PC-3 (cell line): ENCODE measurements around the gene SRGAP1. TPM values are rescaled to one million over a fixed set of nuclear protein-coding genes. Genes with fewer than 3 reads are reported as not detected.
A peak's percentile ranks its signal among the peaks of the same experiment; 100 is the strongest.

Source experiments
- ATAC-seq: fragments of 200-7000 bp; cut with Tn5 transposase; 2 replicates; pipeline ENCODE4 v1.9.1; 2020; ENCODE audit warnings: mild to moderate bottlenecking, moderate library complexity
- BruUV-seq: library from RNA; stranded (reverse); fragments of 400-500 nt; replicated peaks from 2 replicates; lab custom pipeline; 2021; lab: Mats Ljungman, UMichigan
- CTCF ChIA-PET: fragments of 300-600 bp; sonication (Branson Sonifier 250); formaldehyde crosslinking; loops from one replicate; lab custom pipeline; 2022; ENCODE audit warnings: antibody characterized with exemption; lab: Charles Lee
- POLR2A ChIA-PET: fragments of 300-600 bp; sonication (Branson Sonifier 250); formaldehyde crosslinking; loops from one replicate; lab custom pipeline; 2022; ENCODE audit warnings: antibody characterized with exemption; ENCODE audit not compliant: unreplicated experiment; lab: Charles Lee
- DNase-seq: peaks from one replicate; pipeline ENCODE4 v3.0.0-alpha.2; 2015
- H2AFZ ChIP-seq: fragments of 300-600 bp; sonication (generic); 2 replicates; pipeline ENCODE4 v1.6.0; 2016; ENCODE audit warnings: antibody characterized with exemption, low read length
- H3F3A ChIP-seq: fragments of 300-600 bp; sonication (generic); one replicate; pipeline ENCODE4 v1.6.0; 2017; ENCODE audit warnings: antibody characterized with exemption, low read length, control low read depth, mild to moderate bottlenecking; ENCODE audit not compliant: unreplicated experiment
- H3K27ac ChIP-seq: fragments of 300-600 bp; sonication (generic); 2 replicates; pipeline ENCODE4 v1.5.1; 2016; ENCODE audit warnings: mild to moderate bottlenecking, low read length
- H3K27me3 ChIP-seq: fragments of 300-600 bp; sonication (generic); 2 replicates; pipeline ENCODE4 v1.6.1; 2016; ENCODE audit warnings: low read length, mixed read lengths
- H3K36me3 ChIP-seq: fragments of 300-600 bp; sonication (generic); 2 replicates; pipeline ENCODE4 v1.6.1; 2016; ENCODE audit warnings: low read depth, mixed run types, low read length, mixed read lengths
- H3K4me1 ChIP-seq: fragments of 300-600 bp; sonication (generic); 2 replicates; pipeline ENCODE4 v1.5.1; 2016; ENCODE audit warnings: low read length; ENCODE audit not compliant: insufficient read depth
- H3K4me2 ChIP-seq: fragments of 300-600 bp; sonication (generic); 2 replicates; pipeline ENCODE4 v1.6.0; 2016; ENCODE audit warnings: low read length
- H3K4me3 ChIP-seq: fragments of 300-600 bp; sonication (generic); 2 replicates; pipeline ENCODE4 v1.5.1; 2016; ENCODE audit warnings: mild to moderate bottlenecking, low read length, mixed read lengths
- H3K79me2 ChIP-seq: fragments of 300-600 bp; sonication (generic); 2 replicates; pipeline ENCODE4 v1.6.1; 2017; ENCODE audit warnings: low read length, mixed read lengths
- H3K9ac ChIP-seq: fragments of 300-600 bp; sonication (generic); 2 replicates; pipeline ENCODE4 v1.6.0; 2016; ENCODE audit warnings: mild to moderate bottlenecking, low read length
- H3K9me2 ChIP-seq: fragments of 300-600 bp; sonication (generic); replicated peaks from 2 replicates; pipeline ENCODE4 v1.6.1; 2016; ENCODE audit warnings: mixed run types, low read length, mixed read lengths
- H3K9me3 ChIP-seq: fragments of 300-600 bp; sonication (generic); 2 replicates; pipeline ENCODE4 v1.6.1; 2016; ENCODE audit warnings: low read length, mixed read lengths
- H4K20me1 ChIP-seq: fragments of 300-600 bp; sonication (generic); 2 replicates; pipeline ENCODE4 v1.6.1; 2016; ENCODE audit warnings: low read length, mixed read lengths
- CTCF ChIP-seq: fragments of 300-600 bp; sonication (generic); conservative IDR thresholded peaks from 2 replicates; pipeline ENCODE4 v1.5.1; 2017; ENCODE audit warnings: antibody characterized with exemption, low read depth, mild to moderate bottlenecking, low read length
- EZH2 ChIP-seq: fragments of 300-600 bp; sonication (generic); IDR thresholded peaks from one replicate; pipeline ENCODE4 v1.6.1; 2017; ENCODE audit warnings: antibody characterized with exemption, mild to moderate bottlenecking, low read length; ENCODE audit not compliant: unreplicated experiment
- EZH2phosphoT487 ChIP-seq: fragments of 300-600 bp; sonication (generic); IDR thresholded peaks from 2 replicates; pipeline ENCODE4 v1.6.1; 2018; ENCODE audit warnings: mild to moderate bottlenecking, antibody characterized with exemption, low read length, borderline replicate concordance
- intact Hi-C: fragments of 100-400 bp; cut with micrococcal nuclease; formaldehyde crosslinking; loops from 2 replicates; pipeline ENCODE4 v1.9.0; 2023
- total RNA-seq: library from RNA; depleted of rRNA; stranded (reverse); fragments of >200 nt; gene quantifications from 2 replicates; pipeline ENCODE4 v1.2.3, GENCODE V29; 2014

SRGAP1 gene
- total RNA-seq, 1 experiment from 2014 or later = 11.0 TPM

- Histone ChIP-seq H3F3A (no peaks in the 10 kb centered on the region), H3K4me3 (no peak overlapping the region), H3K4me2 (no peak overlapping the region), H3K9me2 (no peaks in the 10 kb centered on the region), H2AFZ (no peak overlapping the region), H3K27me3 (no peaks in the 10 kb centered on the region), H3K9ac (no peak overlapping the region), H4K20me1 (no peaks in the 10 kb centered on the region), H3K79me2 (no peaks in the 10 kb centered on the region), H3K4me1 (peaks cover 8% of the 10 kb centered on the region), H3K36me3 (no peaks in the 10 kb centered on the region), H3K27ac (no peak overlapping the region), H3K9me3 (0 out of 2 replicates have a peak, but pooled peaks cover 5% of the 10 kb centered on the region)
- BruUV-seq = no TSS peak
- intact Hi-C loops = no loop called here
- DNase-seq (no peak), ATAC-seq (no peak)
- ChIA-PET CTCF (no interaction called here), POLR2A (interaction anchor here (0.6 kb wide), 1 partner anchor 337 kb away, joined by 3 read pairs; no protein-coding TSS in a partner anchor)
- TF ChIP-seq EZH2phosphoT487 = no peak
- TF ChIP-seq CTCF = no peak
- no peak for TF ChIP-seq EZH2
Measured at GRCh38 chr12:63814146-63814772, 30.2 kb upstream of the SRGAP1 start.

- Histone ChIP-seq H3K4me2 (no peak overlapping the region), H3K36me3 (no peaks in the 10 kb centered on the region), H3K4me3 (no peak overlapping the region), H4K20me1 (no peaks in the 10 kb centered on the region), H3K79me2 (no peaks in the 10 kb centered on the region), H3K9ac (no peak overlapping the region), H3K9me3 (0 out of 2 replicates have a peak, but pooled peaks cover 5% of the 10 kb centered on the region), H3K27ac (no peak overlapping the region), H3F3A (no peaks in the 10 kb centered on the region), H2AFZ (no peak overlapping the region), H3K4me1 (peaks cover 8% of the 10 kb centered on the region), H3K27me3 (no peaks in the 10 kb centered on the region), H3K9me2 (no peaks in the 10 kb centered on the region)
- no peak for ATAC-seq
- POLR2A ChIA-PET = no interaction called here
- CTCF ChIA-PET = no interaction called here
- no peak for DNase-seq
- BruUV-seq = no TSS peak
- TF ChIP-seq EZH2phosphoT487 = no peak
- TF ChIP-seq EZH2 = no peak
- TF ChIP-seq CTCF = no peak
- intact Hi-C loops = no loop called here
Measured at GRCh38 chr12:63815482-63815852, 29.0 kb upstream of the SRGAP1 start.

- no TSS peak for BruUV-seq
- H3K36me3 ChIP-seq = no peaks in the 10 kb centered on the region
- DNase-seq (peak; percentile 34), ATAC-seq (peak; percentile 62)
- no peak overlapping the region for H3K9ac ChIP-seq
- no peaks in the 10 kb centered on the region for H3K27me3 ChIP-seq
- H2AFZ ChIP-seq = peak overlapping the region; percentile 32; the same call in 1 of the 2 replicates
- 0 out of 2 replicates have a peak overlapping the region, but pooled peaks have one; percentile 6 for H3K4me2 ChIP-seq
- H4K20me1 ChIP-seq = no peaks in the 10 kb centered on the region
- POLR2A ChIA-PET = no interaction called here
- H3K4me3 ChIP-seq = no peak overlapping the region
- intact Hi-C loops = no loop called here
- 0 out of 2 replicates have a peak, but pooled peaks cover 5% of the 10 kb centered on the region for H3K9me3 ChIP-seq
- CTCF ChIA-PET = no interaction called here
- TF ChIP-seq EZH2 (no peak), CTCF (no peak), EZH2phosphoT487 (no peak)
- H3K27ac ChIP-seq = no peak overlapping the region
- no peaks in the 10 kb centered on the region for H3F3A ChIP-seq
- no peaks in the 10 kb centered on the region for H3K9me2 ChIP-seq
- H3K79me2 ChIP-seq = no peaks in the 10 kb centered on the region
- H3K4me1 ChIP-seq = peaks cover 8% of the 10 kb centered on the region
Measured at GRCh38 chr12:63816031-63816430, 28.5 kb upstream of the SRGAP1 start.
